GM18505 (cell line): Measurements from ENCODE around the gene LRP5.

ENCODE experiments used
- ATAC-seq: cut with Tn5 transposase; IDR thresholded peaks from one replicate; pipeline ENCODE4 v1.9.1; 2021; ENCODE audit not compliant: unreplicated experiment
- POLR2A ChIP-seq: IDR thresholded peaks from 4 replicates; pipeline ENCODE4 v1.6.1; 2011; ENCODE audit warnings: borderline replicate concordance; ENCODE audit not compliant: insufficient read depth, insufficient read length; ENCODE audit errors: extremely low read depth

LRP5 gene

GRCh38 chr11:68346462-68346790, 34.0 kb downstream of the LRP5 start:
- no peak for TF ChIP-seq POLR2A

GRCh38 chr11:68347345-68347744, 35.0 kb downstream of the LRP5 start:
- no peak for ATAC-seq
- no peak for TF ChIP-seq POLR2A

More at GRCh38 chr11:68346462-68346790, 34.0 kb downstream of the LRP5 start:
- ATAC-seq, result no peak

- no peak for TF ChIP-seq POLR2A
- ATAC-seq, result no peak
Measured at GRCh38 chr11:68347841-68348240, 35.5 kb downstream of the LRP5 start.

- no peak for TF ChIP-seq POLR2A
- no peak for ATAC-seq
Measured at GRCh38 chr11:68349461-68350249, 37.3 kb downstream of the LRP5 start.

- no peak for TF ChIP-seq POLR2A
- no peak for ATAC-seq
Measured at GRCh38 chr11:68350759-68351449, 38.5 kb downstream of the LRP5 start.

- no peak for TF ChIP-seq POLR2A
- ATAC-seq, result no peak
Measured at GRCh38 chr11:68351450-68352275, 39.3 kb downstream of the LRP5 start.

GRCh38 chr11:68352591-68352990, 40.2 kb downstream of the LRP5 start:
- TF ChIP-seq POLR2A, result no peak
- ATAC-seq, result no peak

- no peak for ATAC-seq
- no peak for TF ChIP-seq POLR2A
Measured at GRCh38 chr11:68353118-68353517, 40.7 kb downstream of the LRP5 start.

GRCh38 chr11:68353669-68354068, 41.3 kb downstream of the LRP5 start:
- TF ChIP-seq POLR2A, result no peak
- no peak for ATAC-seq

- ATAC-seq, result no peak
- TF ChIP-seq POLR2A, result no peak
Measured at GRCh38 chr11:68354148-68354872, 41.9 kb downstream of the LRP5 start.

- no peak for TF ChIP-seq POLR2A
- no peak for ATAC-seq
Measured at GRCh38 chr11:68355471-68355870, 43.1 kb downstream of the LRP5 start.

GRCh38 chr11:68357568-68357967, 45.2 kb downstream of the LRP5 start:
- no peak for ATAC-seq
- TF ChIP-seq POLR2A, result no peak

- no peak for ATAC-seq
- no peak for TF ChIP-seq POLR2A
Measured at GRCh38 chr11:68358416-68358815, 46.0 kb downstream of the LRP5 start.
